Measurements from ENCODE around the gene FOXK1.

FOXK1 gene

GRCh38 chr7:4740796-4741195 is 58.7 kb downstream of the FOXK1 start:
- H3K27ac ChIP-seq: no peak overlapping the region
- TF ChIP-seq CTCF (IDR thresholded peaks at IDR 0.05) (no peak), ZFX (IDR thresholded peaks at IDR 0.05; ENCODE audit: borderline replicate concordance) (no peak)

GRCh38 chr7:4742051-4742573 is 60.0 kb downstream of the FOXK1 start:
- no peak for TF ChIP-seq CTCF (IDR thresholded peaks at IDR 0.05)
- TF ChIP-seq ZFX (IDR thresholded peaks at IDR 0.05; ENCODE audit: borderline replicate concordance): no peak
- H3K27ac ChIP-seq: no peak overlapping the region

- TF ChIP-seq ZFX (IDR thresholded peaks at IDR 0.05; ENCODE audit: borderline replicate concordance) (no peak), CTCF (IDR thresholded peaks at IDR 0.05) (no peak)
- no peak overlapping the region for H3K27ac ChIP-seq
These were observed 60.8 kb downstream of the FOXK1 start for GRCh38 chr7:4742852-4743251.

GRCh38 chr7:4744391-4745264 is 62.5 kb downstream of the FOXK1 start:
- peak overlapping the region; percentile 74 for H3K27ac ChIP-seq
- TF ChIP-seq CTCF (IDR thresholded peaks at IDR 0.05) (no peak), ZFX (IDR thresholded peaks at IDR 0.05; ENCODE audit: borderline replicate concordance) (no peak)

- TF ChIP-seq CTCF (IDR thresholded peaks at IDR 0.05) (no peak), ZFX (IDR thresholded peaks at IDR 0.05; ENCODE audit: borderline replicate concordance) (no peak)
- peak overlapping the region; percentile 74 for H3K27ac ChIP-seq
These were observed 63.3 kb downstream of the FOXK1 start for GRCh38 chr7:4745265-4745919.

GRCh38 chr7:4745971-4746919 is 64.2 kb downstream of the FOXK1 start:
- peak overlapping the region; percentile 74 for H3K27ac ChIP-seq
- TF ChIP-seq CTCF (IDR thresholded peaks at IDR 0.05): no peak
- TF ChIP-seq ZFX (IDR thresholded peaks at IDR 0.05; ENCODE audit: borderline replicate concordance): no peak

Data from 22Rv1 (cell line).